C4-2B (cell line): Measurements from ENCODE around the gene GRIA4.

Experiments
- CTCF ChIP-seq: fragments of 450-650 bp; conservative IDR thresholded peaks from 2 replicates; pipeline ENCODE4 v1.5.1; 2017; ENCODE audit warnings: mild to moderate bottlenecking
- ZFX ChIP-seq: fragments of 450-650 bp; IDR thresholded peaks from 2 replicates; pipeline ENCODE4 v1.6.1; 2017

GRCh38 chr11:105774899-105775298, 165.0 kb downstream of the GRIA4 start:
- TF ChIP-seq CTCF (no peak), ZFX (no peak)
